K562 (cell line): ENCODE measurements around the gene CHMP5. TPM values are rescaled to one million over a fixed set of nuclear protein-coding genes. Genes with fewer than 3 reads are reported as not detected.
A peak's percentile ranks its signal among the peaks of the same experiment; 100 is the strongest.

Experiments used
- ARID4B ChIP-seq: sonication (generic); formaldehyde crosslinking; IDR thresholded peaks from 2 replicates; pipeline ENCODE4 v1.8.0; 2022; ENCODE audit warnings: mild to moderate bottlenecking, missing genetic modification reagents
- CLOCK ChIP-seq: fragments of 250-450 bp; sonication (Bioruptor Pico); IDR thresholded peaks from 2 replicates; pipeline ENCODE4 v1.4.0; 2020; ENCODE audit warnings: mild to moderate bottlenecking, moderate library complexity, borderline replicate concordance
- E2F1 ChIP-seq: sonication (generic); formaldehyde crosslinking; IDR thresholded peaks from 2 replicates; pipeline ENCODE4 v1.8.1; 2023; ENCODE audit warnings: mild to moderate bottlenecking, missing genetic modification reagents, moderate library complexity
- ETV5 ChIP-seq: sonication (generic); formaldehyde crosslinking; IDR thresholded peaks from 2 replicates; pipeline ENCODE4 v1.4.0; 2020; ENCODE audit warnings: low read depth, mild to moderate bottlenecking, missing genetic modification reagents
- HMGN3 ChIP-seq: IDR thresholded peaks from 2 replicates; pipeline ENCODE4 v1.6.1; 2011; ENCODE audit warnings: borderline replicate concordance, low read depth, mild to moderate bottlenecking, mixed read lengths, low read length; ENCODE audit not compliant: insufficient read length; ENCODE audit errors: extremely low read depth
- JUND ChIP-seq, 2 experiments: IDR thresholded peaks; 2 replicates in 1 of 2; 3 replicates in 1 of 2; pipeline ENCODE4 v1.6.1; 2011; ENCODE audit warnings: borderline replicate concordance in 2 of 2, low read depth in 2 of 2, low read length in 2 of 2, improper control_type of control experiment in 1 of 2, missing biosample characterization in 1 of 2, missing genetic modification characterization in 1 of 2, missing genetic modification reagents in 1 of 2
- KDM1A ChIP-seq, 2 experiments: fragments of 450-650 bp; IDR thresholded peaks; 2 replicates each; pipeline ENCODE4 v1.6.1; 2016; ENCODE audit warnings: mild to moderate bottlenecking in 2 of 2
- NR3C1 ChIP-seq: sonication (generic); formaldehyde crosslinking; IDR thresholded peaks from 2 replicates; pipeline ENCODE4 v1.8.1; 2022; ENCODE audit warnings: missing genetic modification reagents
- PBX2 ChIP-seq, 2 experiments: IDR thresholded peaks in 1 of 2; conservative IDR thresholded peaks in 1 of 2; 2 replicates each; pipeline ENCODE4 v1.6.1; 2016; ENCODE audit warnings: low read depth in 2 of 2, mild to moderate bottlenecking in 1 of 2, missing compliant biosample characterization in 1 of 2, missing genetic modification characterization in 1 of 2, moderate library complexity in 1 of 2
- TBL1XR1 ChIP-seq, 2 experiments: IDR thresholded peaks; 2 replicates each; pipeline ENCODE4 v1.6.1; 2012; ENCODE audit warnings: improper control_type of control experiment in 2 of 2, low read length in 2 of 2, mild to moderate bottlenecking in 1 of 2
- ZNF57 ChIP-seq: fragments of 450-650 bp; formaldehyde crosslinking; IDR thresholded peaks from 2 replicates; pipeline ENCODE4 v1.4.0; 2020; ENCODE audit warnings: mild to moderate bottlenecking, moderate library complexity
- ZNF76 ChIP-seq: fragments of 250-450 bp; sonication (Bioruptor Pico); IDR thresholded peaks from 2 replicates; pipeline ENCODE4 v1.4.0; 2020; ENCODE audit warnings: mild to moderate bottlenecking, moderate library complexity, borderline replicate concordance
- ZNF79 ChIP-seq: fragments of 250-450 bp; sonication (Bioruptor Pico); IDR thresholded peaks from 2 replicates; pipeline ENCODE4 v1.4.0; 2020; ENCODE audit warnings: low read depth, mild to moderate bottlenecking, moderate library complexity
- polyA plus RNA-seq, 8 experiments: library from polyadenylated mRNA; depleted of rRNA in 4 of 8; stranded (reverse) in 5 of 8; unstranded in 3 of 8; fragments of >200 nt; fragmentation: Nextera tagmentation in 2 of 8; fragmentation: Illumina TruSeq in 1 of 8; extraction: Ambion mirVana in 2 of 8; extraction: Trizol in 1 of 8; gene quantifications; 2 replicates each; pipeline versions ENCODE4 v1.2.1 to v1.2.3, GENCODE V29; 2011 to 2014; ENCODE audit warnings: inconsistent platforms in 1 of 8, missing spikeins in 1 of 8
- total RNA-seq, 7 experiments: library from RNA; depleted of rRNA in 6 of 7; stranded (reverse); fragments of >200 nt in 6 of 7; fragmentation: Illumina TruSeq in 2 of 7; extraction: Trizol in 2 of 7; gene quantifications; 2 replicates each; pipeline versions ENCODE4 v1.2.1 to v1.2.3, GENCODE V29; 2011 to 2021; ENCODE audit warnings: low replicate concordance in 1 of 7

The CHMP5 gene
- total and polyA plus RNA-seq, 9 of the 15 experiments (the other 6 are each of a cell fraction or from before 2014, with no cell fraction given) = 36.0 to 105 (median 54.9) TPM

GRCh38 chr9:33290247-33291030 lies 25.6 kb downstream of the CHMP5 start, which contains the start of gene NFX1 (continued):
- TF ChIP-seq PBX2 (CRISPR knock-in tag; IDR thresholded peaks at IDR 0.05; ENCODE audit: low read depth) = no peak
- no peak for TF ChIP-seq PBX2 (tag; conservative IDR thresholded peaks at IDR 0.05; ENCODE audit: low read depth)
- peak in 1 of 2 experiments; percentile 92; a peak in 2 of 4 replicates for TF ChIP-seq TBL1XR1 (IDR thresholded peaks at IDR 0.05; ENCODE audit: low read length in 2 of 2)
- no peak for TF ChIP-seq ZNF57 (CRISPR knock-in tag)
- no peak for TF ChIP-seq ZNF79 (CRISPR knock-in tag)
- peak; percentile 94 for TF ChIP-seq ETV5 (CRISPR knock-in tag)
- 0 out of 2 replicates have a peak, but pooled peaks have one; percentile 41 for TF ChIP-seq ZNF76
- TF ChIP-seq CLOCK = no peak
- TF ChIP-seq ARID4B (CRISPR knock-in tag) = peak; percentile 66; the same call in 1 of the 2 replicates
- TF ChIP-seq HMGN3 = peak; percentile 56
- 0 out of 2 replicates have a peak, but pooled peaks have one; percentile 19 for TF ChIP-seq E2F1
- TF ChIP-seq NR3C1 = no peak
- 0 out of 4 replicates have a peak, but pooled peaks of 1 of the 2 experiments have one; percentile 16 for TF ChIP-seq KDM1A (IDR thresholded peaks at IDR 0.05)
- peak; percentile 73 for TF ChIP-seq JUND (IDR thresholded peaks at IDR 0.05; ENCODE audit: borderline replicate concordance, low read depth, low read length)
- peak; percentile 31; the same call in 2 of the 3 replicates for TF ChIP-seq JUND (tag; IDR thresholded peaks at IDR 0.05; ENCODE audit: borderline replicate concordance, low read depth, low read length)
